BJ (cell line): ENCODE results near the gene LRG1. TPM values are rescaled to one million over a fixed set of nuclear protein-coding genes. Genes with fewer than 3 reads are reported as not detected.

Experiments used
- CTCF ChIA-PET: fragments of 350-600 bp; formaldehyde crosslinking; extraction: SDS; loops from one replicate; lab custom pipeline; 2021; ENCODE audit warnings: antibody characterized with exemption, inconsistent platforms; lab: Yijun Ruan, JAX
- POLR2A ChIA-PET: fragments of 300-600 bp; sonication (Branson Sonifier 250); formaldehyde crosslinking; extraction: SDS; loops from one replicate; lab custom pipeline; 2021; ENCODE audit warnings: antibody characterized with exemption; lab: Charles Lee
- DNase-seq: peaks from one replicate; pipeline ENCODE4 v3.0.0-alpha.2; 2011; ENCODE audit warnings: low read depth
- H3K27me3 ChIP-seq: 2 replicates; pipeline ENCODE4 v1.6.0; 2011; ENCODE audit warnings: low read length; ENCODE audit not compliant: control insufficient read depth, insufficient read depth
- H3K36me3 ChIP-seq: 2 replicates; pipeline ENCODE4 v1.5.1; 2011; ENCODE audit warnings: low read length; ENCODE audit not compliant: control insufficient read depth, insufficient read depth
- H3K4me3 ChIP-seq: 2 replicates; pipeline ENCODE4 v1.5.1; 2011; ENCODE audit warnings: low read depth, mild to moderate bottlenecking, control low read depth, low read length
- CTCF ChIP-seq: IDR thresholded peaks from 2 replicates; pipeline ENCODE4 v1.5.1; 2011; ENCODE audit warnings: low read depth, mild to moderate bottlenecking, control low read depth, inconsistent platforms, low read length, moderate library complexity; ENCODE audit not compliant: insufficient read depth
- polyA plus RNA-seq: library from polyadenylated mRNA; depleted of rRNA; stranded (reverse); fragments of >200 nt; gene quantifications from 2 replicates; pipeline ENCODE4 v1.2.3, GENCODE V29; 2011

Gene LRG1
- polyA plus RNA-seq, 1 experiment: 0.02 TPM

- POLR2A ChIA-PET: no interaction called here
- no peak for DNase-seq
- H3K27me3 ChIP-seq: peaks cover 7% of the 10 kb centered on the region
- H3K4me3 ChIP-seq: no peak within 1 kb of the TSS; the same call in 1 of the 2 replicates
- CTCF ChIA-PET: interaction anchor here (0.8 to 9.3 kb wide), 5 partner anchors 11 to 98 kb away, joined by 3 to 84 read pairs (median 4); no protein-coding TSS in a partner anchor
- TF ChIP-seq CTCF: no peak
- H3K36me3 ChIP-seq: no peaks in the 10 kb centered on the region
Measured at GRCh38 chr19:4534836-4535658, 4.8 kb downstream of the LRG1 start, which contains the start of gene PLIN5. Gene PLIN5 (minus strand): TSS chr19:4535224. CDS start chr19:4534074, 1,150 bp downstream.

GRCh38 chr19:4533835-4534424, 5.9 kb downstream of the LRG1 start:
- H3K4me3 ChIP-seq: no peak overlapping the region
- no peak for DNase-seq
- no peak for TF ChIP-seq CTCF
- peaks cover 3% of the 10 kb centered on the region; the same call in 1 of the 2 replicates for H3K27me3 ChIP-seq
- CTCF ChIA-PET: interaction anchor here (1.1 to 9.3 kb wide), 2 partner anchors 10 to 13 kb away, joined by 3 to 84 read pairs; no protein-coding TSS in a partner anchor
- no peaks in the 10 kb centered on the region for H3K36me3 ChIP-seq
- POLR2A ChIA-PET: no interaction called here

- ChIA-PET CTCF (interaction anchor here (9.3 kb wide), 1 partner anchor 10 kb away, joined by 84 read pairs; no protein-coding TSS in a partner anchor), POLR2A (no interaction called here)
- peaks cover 6% of the 10 kb centered on the region; the same call in 1 of the 2 replicates for H3K27me3 ChIP-seq
- no peaks in the 10 kb centered on the region for H3K36me3 ChIP-seq
- no peak overlapping the region for H3K4me3 ChIP-seq
- no peak for DNase-seq
- TF ChIP-seq CTCF: no peak
Measured at GRCh38 chr19:4533334-4533733, 6.5 kb downstream of the LRG1 start.

GRCh38 chr19:4531562-4532165, 8.2 kb downstream of the LRG1 start:
- CTCF ChIA-PET: interaction anchor here (0.7 kb wide), 1 partner anchor 9 kb away, joined by 3 read pairs; no protein-coding TSS in a partner anchor

More at GRCh38 chr19:4531562-4532165, 8.2 kb downstream of the LRG1 start:
- POLR2A ChIA-PET: no interaction called here
- H3K27me3 ChIP-seq: peaks cover 6% of the 10 kb centered on the region; the same call in 1 of the 2 replicates
- H3K4me3 ChIP-seq: no peak overlapping the region
- DNase-seq: no peak
- no peaks in the 10 kb centered on the region for H3K36me3 ChIP-seq
- TF ChIP-seq CTCF: no peak
